Measurements from ENCODE around the gene KERA.

The KERA gene

DNA sequence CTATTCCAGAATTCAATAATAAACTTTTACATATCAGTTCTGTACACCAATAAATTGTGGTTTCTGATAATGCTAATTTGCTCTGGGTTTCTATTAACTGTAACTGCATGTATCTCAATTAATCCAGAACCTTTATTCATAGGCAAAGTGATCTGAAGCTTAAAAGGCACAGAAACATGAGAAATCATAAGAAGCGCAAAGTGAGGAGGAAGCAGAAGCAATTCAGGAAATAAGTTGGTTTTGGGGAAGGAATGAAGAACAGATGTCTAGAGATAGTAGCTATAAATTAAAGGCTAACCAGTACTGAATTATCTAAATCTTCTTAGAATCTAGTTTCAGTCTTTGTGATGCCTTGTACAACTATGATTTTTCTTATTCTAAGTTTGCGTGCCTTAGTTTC is 24.6 kb downstream of the KERA start:
- TF ChIP-seq, protein P1, sequence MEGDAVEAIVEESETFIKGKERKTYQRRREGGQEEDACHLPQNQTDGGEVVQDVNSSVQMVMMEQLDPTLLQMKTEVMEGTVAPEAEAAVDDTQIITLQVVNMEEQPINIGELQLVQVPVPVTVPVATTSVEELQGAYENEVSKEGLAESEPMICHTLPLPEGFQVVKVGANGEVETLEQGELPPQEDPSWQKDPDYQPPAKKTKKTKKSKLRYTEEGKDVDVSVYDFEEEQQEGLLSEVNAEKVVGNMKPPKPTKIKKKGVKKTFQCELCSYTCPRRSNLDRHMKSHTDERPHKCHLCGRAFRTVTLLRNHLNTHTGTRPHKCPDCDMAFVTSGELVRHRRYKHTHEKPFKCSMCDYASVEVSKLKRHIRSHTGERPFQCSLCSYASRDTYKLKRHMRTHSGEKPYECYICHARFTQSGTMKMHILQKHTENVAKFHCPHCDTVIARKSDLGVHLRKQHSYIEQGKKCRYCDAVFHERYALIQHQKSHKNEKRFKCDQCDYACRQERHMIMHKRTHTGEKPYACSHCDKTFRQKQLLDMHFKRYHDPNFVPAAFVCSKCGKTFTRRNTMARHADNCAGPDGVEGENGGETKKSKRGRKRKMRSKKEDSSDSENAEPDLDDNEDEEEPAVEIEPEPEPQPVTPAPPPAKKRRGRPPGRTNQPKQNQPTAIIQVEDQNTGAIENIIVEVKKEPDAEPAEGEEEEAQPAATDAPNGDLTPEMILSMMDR (IDR thresholded peaks at IDR 0.05; ENCODE audit: control extremely low read depth, extremely low read depth, low read depth, missing control alignments) = no peak
- CTCF ChIA-PET = interaction anchor here (0.9 kb wide), 1 partner anchor 15 kb away, joined by 3 read pairs; no protein-coding TSS in a partner anchor
- no peak for DNase-seq (ENCODE audit: extremely low spot score)
- POLR2A ChIA-PET = no interaction called here

DNA sequence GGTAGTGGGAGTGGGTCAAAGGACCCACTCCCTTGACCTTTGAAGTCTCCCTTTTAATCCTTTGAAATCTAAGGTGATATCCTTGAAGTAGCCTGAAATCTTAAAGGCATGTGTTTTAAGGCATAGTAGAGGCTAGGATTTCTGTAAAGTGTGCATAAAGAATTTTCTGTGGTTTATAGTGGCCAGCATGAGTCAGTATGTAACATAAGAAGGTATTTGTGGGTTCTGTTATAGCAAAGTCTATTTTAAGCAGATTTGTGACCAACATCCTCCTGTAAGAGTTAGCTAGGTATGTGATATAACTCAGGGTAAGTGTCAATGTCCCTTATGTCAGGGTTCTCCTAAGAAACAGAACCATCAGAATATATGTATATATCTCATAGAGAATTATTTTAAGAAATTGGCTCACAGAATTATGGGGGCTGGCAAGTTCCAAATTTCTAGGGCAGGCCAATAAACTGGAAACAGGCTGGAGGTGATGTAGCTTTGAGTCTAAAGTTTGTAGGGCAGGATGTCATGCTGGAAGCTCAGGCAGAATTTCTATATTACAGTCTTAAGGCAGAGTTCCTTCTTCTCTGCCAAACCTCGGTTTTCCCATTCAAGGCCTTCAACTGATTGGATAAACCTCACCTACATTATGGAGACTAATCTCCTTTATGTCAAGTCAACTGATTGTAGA is 34.4 kb downstream of the KERA start:
- CTCF ChIA-PET = interaction anchor here (1.0 to 2.4 kb wide), 3 partner anchors 9 to 85 kb away, joined by 3 to 6 read pairs (median 3); no protein-coding TSS in a partner anchor
- TF ChIP-seq, protein P1 (IDR thresholded peaks at IDR 0.05; ENCODE audit: control extremely low read depth, extremely low read depth, low read depth, missing control alignments) = no peak
- POLR2A ChIA-PET = no interaction called here
- no peak for DNase-seq (ENCODE audit: extremely low spot score)

DNA sequence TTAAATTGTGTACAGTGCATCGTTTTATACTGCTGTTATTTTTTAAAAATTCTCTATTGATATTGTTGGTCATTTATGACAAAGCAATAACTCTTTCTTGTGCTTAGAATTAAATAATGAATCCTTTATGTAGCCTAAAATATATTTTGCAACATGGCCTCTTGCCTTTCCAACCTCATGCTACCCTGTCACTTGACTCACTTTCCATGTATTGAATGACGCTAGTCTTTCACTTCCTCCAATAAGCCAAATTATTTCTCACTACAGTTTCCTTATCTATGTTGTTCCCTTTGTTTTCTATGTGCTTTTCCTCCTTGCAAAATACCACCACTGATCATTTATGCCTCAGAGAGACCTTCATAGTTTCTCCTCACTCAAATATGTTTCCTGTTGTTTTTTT is 36.7 kb downstream of the KERA start:
- no peak for DNase-seq (ENCODE audit: extremely low spot score)
- CTCF ChIA-PET = no interaction called here
- POLR2A ChIA-PET = no interaction called here
- TF ChIP-seq, protein P1 (IDR thresholded peaks at IDR 0.05; ENCODE audit: control extremely low read depth, extremely low read depth, low read depth, missing control alignments) = no peak

DNA sequence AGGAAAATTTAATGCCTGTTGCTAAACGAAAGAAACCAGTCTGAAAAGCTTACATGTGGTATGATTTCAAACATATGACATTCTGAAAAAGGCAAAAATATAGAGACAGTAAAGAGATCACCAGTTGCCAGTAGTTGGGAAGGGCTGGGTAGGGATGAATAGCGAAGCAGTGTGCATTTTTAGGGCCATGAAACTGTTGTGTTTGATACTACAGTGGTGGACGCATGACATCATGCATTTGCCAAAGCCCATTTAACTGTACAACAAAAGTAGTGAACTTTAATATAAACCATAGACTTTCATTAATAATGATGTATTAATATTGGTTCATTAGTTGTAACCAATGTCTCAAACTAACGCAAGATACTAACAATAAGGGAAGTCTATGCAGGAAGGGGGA is 38.4 kb downstream of the KERA start:
- POLR2A ChIA-PET = no interaction called here
- TF ChIP-seq, protein P1 (IDR thresholded peaks at IDR 0.05; ENCODE audit: control extremely low read depth, extremely low read depth, low read depth, missing control alignments) = no peak
- no peak for DNase-seq (ENCODE audit: extremely low spot score)
- CTCF ChIA-PET = no interaction called here

DNA sequence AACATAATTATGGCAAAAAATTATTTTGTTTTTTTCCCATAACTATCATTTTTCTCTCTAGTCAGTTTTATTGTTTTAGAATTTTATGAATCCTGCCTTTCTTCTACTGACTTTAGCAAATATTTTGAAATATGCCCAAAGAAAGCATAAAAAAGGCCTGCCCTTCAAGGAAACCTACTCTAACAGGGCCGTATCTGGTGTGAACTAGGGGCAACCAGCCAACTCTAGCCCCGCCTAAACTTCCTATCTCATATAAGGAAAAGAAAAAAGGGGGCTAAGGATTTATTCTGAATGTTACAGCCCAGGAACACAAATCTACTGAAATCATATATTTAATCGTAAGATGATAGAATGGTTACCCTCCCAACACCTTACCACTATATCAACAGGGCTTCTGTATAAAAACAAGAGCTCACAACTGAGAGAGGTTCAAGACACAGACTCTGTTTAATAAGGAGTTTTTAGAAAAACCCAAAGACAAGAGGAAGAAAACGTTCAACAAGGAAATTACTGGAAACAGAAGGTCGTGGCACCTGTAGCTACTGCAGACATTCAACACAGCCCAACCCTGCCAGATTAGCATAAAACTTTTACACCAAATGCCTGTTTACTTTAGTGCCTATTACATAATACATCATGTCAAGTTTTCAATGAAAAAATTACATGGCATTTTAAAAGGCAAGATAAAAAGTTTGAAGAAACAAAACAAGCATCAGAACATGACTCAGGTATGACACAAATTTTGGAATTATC is 40.1 kb downstream of the KERA start:
- POLR2A ChIA-PET = no interaction called here
- TF ChIP-seq, protein P1 (IDR thresholded peaks at IDR 0.05; ENCODE audit: control extremely low read depth, extremely low read depth, low read depth, missing control alignments) = no peak
- CTCF ChIA-PET = no interaction called here
- no peak for DNase-seq (ENCODE audit: extremely low spot score)

DNA sequence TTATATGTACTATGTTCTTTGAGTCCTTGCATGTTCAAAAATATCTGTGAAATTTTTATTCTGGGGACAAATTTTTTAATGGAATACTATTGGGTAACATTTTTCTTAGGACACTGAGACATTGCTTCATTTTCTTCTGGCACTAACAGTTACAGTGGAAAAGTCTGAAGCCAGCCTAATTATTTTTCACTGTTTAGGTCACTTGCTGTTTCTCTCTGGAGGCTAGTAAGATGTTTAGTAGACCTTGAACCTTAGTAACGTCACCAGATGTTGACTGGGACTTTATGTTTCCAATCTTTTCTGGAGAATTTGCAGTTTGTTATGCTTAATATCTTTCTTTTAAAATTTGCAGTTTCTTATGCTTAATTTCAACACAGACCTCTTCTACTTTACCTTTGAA is 40.8 kb downstream of the KERA start:
- CTCF ChIA-PET = no interaction called here
- POLR2A ChIA-PET = no interaction called here
- no peak for DNase-seq (ENCODE audit: extremely low spot score)
- TF ChIP-seq, protein P1 (IDR thresholded peaks at IDR 0.05; ENCODE audit: control extremely low read depth, extremely low read depth, low read depth, missing control alignments) = no peak
